HPDE6-E6E7 (cell line): ENCODE measurements around the gene HIF1A.
"Not testable (repeated sequence)": the region's sequence is repeated elsewhere in the genome, so short reads cannot be mapped to it uniquely, and the experiment has no call there.

Experiments
- DNase-seq: peaks from one replicate; pipeline ENCODE4 v3.0.0; 2011; ENCODE audit warnings: missing footprints; ENCODE audit errors: extremely low spot score

Gene HIF1A

DNA sequence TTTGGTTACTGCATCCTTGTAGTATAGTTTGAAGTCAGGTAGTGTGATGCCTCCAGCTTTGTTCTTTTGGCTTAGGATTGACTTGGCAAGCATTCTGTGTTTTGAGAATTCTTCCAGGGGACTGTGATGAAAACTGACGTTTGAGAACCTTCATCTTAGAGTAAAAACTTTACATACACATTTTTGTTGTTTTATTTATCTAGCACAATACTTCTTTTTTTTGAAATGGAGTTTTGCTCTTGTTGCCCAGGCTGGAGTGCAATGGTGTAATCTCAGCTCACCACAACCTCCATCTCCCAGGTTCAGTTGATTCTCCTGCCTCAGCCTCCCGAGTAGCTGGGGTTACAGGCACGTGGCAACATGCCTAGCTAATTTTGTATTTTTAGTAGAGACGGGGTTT, 13.4 kb downstream of the HIF1A start:
- DNase-seq, result not testable (repeated sequence)

DNA sequence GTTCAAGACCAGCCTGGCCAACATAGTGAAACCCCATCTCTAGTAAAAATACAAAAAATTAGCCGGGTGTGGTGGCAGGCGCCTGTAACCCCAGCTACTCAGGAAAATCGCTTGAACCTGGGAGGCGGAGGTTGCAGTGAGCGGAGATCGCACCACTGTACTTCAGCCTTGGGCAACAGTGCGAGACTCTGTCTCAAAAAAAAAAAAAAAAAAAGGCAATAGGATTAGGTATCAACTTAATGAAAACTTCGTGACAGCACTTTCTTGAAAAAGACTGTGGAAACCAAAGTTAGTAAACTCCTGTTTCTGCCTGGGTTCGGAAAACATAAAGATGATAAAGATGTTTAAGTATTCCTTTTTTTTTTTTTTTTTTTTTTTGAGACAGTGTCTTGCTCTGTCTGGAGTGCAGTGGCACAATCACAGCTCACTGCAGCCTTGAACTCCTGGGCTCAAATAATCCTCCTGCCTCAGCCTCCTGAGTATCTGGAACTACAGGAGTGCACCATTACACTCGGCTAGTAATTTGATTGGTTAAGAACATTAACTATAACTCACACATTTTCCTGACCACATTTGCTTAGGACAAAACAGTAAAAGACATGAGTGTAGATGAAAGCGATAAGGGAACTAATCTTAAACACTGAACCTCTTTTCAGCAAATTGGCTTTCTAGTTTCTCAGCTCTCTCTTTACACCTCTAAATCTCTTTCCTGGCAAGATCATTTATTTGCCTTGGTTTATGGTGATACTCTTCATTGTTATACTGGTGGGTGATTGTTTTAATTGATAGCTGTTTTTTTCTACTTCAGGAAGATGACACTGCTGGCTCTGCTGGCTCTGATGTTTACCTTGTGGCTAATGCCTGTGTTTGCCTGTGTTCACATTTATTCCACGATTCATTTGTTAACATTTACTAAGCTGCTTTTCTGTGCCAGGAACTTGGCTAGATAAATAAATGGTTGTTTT, 15.8 kb downstream of the HIF1A start:
- DNase-seq, result no peak

DNA sequence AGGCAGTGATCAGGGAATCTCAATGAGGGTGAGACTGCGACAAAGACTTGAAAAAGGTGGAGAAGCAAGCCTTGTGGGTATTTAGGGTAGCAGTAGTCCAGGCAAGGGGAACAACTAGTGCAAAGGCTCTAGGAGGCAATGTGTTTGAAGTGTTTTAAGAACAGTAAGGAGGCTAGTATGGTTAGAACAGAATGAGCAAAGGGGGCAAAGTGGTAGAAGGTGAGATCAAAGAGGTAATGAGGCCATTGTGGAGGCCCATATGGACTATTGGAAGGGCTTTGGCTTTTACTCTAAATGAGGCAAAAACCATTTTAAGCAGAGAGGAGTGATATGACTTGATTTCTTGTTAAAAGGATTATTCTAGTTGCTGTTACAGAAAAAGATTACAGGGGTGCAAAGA, 16.8 kb downstream of the HIF1A start:
- no peak for DNase-seq

DNA sequence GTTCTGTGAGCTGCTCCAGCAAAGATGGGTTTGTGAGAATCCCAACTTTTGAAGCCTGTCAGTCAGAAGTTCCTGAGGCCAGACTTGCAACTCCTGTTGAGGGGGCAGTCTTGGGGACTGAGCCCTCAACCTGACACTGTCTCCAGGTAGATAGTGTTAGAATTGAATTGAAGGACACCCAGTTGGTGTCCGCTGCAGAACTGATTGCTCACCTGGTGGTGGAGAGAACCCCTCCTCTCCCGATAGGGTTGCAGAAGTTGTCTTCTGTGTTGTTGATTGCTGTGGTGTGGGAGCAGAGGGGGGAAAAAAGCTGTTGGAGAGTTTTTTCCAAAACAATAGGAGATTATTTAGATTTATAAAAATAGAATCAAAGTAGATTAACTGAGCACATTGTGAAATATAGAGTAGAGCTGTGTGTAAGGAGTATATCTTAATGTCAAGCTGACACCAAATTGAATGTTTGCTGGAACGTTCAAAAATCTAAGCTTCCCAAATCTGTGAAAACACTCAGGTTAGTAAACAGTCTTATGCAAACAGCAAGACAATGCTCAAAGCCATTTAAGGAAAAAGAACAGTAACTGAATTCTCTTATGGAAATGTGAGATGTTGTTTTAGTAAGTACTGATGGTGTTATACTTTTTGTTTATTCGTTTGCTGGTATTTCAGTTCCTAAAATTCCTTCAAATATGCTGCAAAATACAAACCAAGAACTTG, 18.6 kb downstream of the HIF1A start:
- DNase-seq, result no peak

DNA sequence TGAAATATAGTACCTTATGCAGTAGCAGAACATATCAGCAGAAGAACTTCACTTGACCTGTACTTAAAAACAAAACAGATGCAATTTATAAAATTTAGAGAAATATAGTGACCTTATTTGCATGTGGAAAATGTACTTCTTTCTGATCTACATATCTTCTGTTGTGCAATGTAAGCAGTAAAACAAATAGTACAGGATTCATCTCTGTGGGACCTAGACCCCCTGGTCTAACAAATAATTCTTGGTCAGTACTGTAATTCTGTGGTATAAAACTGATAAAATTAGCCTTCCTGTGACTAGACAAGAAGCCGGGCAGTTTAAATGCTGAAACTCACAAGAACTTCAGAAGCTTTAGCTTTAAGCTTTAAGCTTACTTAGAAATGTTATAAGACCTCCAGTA, 21.6 kb downstream of the HIF1A start:
- no peak for DNase-seq

DNA sequence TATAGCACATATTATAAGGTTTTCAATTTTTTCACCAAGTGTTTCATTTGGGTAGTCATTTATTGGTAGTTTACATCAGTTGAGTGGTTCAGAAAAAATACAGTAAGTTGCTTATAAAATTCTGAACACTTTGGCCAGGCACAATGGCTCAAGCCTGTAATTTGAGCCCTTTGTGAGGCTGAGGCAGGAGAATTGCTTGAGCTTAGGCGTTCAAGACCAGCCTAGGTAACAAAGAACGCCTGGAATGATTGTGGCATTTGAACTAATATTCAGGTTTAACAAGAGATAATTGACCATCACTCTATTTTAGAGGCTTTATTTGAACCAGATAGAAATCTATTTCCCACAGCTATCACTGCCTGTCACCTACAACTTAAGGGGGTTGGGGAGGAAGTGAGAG, 22.7 kb downstream of the HIF1A start:
- no peak for DNase-seq

DNA sequence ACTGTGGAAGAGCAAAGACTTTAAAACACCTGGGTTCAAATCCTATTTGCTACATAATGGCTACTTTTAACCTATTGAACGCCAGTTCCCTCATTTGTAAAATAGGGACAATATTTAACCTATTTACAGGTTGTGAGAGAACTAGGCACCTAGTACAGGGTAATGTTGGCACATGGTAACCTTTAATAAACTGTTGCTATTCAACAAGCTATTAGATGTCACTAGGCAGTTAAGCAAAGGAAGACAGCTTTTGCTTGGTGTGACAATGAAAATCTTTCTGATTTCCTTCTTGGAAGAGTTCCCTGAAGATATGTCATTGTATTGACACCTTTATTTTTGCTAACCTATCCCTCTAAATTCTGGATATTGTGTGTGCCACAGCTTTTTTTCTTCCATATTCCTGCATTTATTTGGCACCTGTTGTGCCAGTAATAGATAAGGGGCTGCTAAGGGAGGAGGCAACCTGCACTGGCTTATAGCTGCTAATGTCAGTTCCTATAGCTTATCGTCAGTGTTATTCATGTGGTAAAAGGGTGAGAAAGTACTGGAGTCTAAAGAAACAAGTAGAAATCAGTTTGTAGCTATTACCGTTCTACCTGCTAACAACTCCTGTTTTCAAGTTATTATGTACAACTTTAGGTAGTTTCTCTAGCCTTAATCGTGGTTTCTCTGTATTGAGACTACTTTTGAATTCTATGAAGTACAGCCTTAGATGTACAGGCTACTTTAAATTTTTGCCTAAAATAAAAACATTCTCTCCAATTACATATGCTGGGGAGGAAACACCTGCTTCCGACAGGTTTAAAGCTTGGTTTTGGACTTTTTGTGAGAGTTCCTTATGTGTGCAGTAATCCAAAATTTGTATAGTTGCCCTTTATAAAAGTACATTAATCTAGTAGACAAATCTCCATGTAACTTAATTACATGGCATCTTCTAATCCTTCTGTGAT, 24.3 kb downstream of the HIF1A start:
- DNase-seq, result no peak

DNA sequence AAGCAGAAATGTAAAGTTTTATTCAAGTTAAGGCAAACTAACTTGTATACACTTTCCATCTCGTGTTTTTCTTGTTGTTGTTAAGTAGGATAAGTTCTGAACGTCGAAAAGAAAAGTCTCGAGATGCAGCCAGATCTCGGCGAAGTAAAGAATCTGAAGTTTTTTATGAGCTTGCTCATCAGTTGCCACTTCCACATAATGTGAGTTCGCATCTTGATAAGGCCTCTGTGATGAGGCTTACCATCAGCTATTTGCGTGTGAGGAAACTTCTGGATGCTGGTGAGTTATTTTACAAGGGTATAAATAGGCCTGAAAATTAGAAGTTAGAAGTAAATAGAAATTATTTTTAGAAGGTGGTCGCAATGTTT, 25.0 kb downstream of the HIF1A start:
- DNase-seq, result no peak

DNA sequence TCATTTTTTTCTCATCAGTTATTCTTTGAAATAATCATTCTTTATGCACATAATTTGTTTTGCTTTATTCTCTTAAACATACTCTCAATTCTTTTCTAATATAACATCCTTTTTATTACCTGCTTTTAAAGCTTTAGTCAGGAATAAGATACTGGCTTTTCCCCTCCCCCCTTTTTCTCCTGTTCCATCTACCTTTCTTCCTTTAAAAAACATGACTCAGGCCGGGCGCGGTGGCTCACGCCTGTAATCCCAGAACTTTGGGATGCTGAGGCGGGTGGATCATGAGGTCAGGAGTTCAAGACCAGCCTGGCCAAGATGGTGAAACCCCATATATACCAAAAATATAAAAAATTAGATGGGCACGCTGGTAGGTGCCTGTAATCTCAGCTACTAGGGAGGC, 25.4 kb downstream of the HIF1A start:
- DNase-seq, result no peak

DNA sequence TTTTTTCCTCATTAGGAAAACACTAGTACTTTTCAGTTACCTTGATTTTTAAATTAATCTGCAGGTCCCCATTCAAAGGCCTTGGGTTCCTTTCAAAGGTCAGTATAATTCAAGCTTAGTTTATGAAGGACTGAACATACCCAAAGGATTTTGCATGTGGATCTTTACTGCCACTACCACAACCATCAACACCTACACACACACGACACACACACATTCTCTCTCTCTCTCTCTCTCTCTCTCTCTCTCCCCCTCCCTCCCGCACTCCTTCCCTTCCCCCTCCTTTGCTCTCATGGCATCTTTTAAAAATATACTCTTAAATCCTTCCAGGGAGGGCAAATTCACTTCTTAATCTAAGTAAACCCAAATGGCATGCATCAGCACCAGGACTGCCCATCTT, 28.8 kb downstream of the HIF1A start:
- DNase-seq, result no peak

DNA sequence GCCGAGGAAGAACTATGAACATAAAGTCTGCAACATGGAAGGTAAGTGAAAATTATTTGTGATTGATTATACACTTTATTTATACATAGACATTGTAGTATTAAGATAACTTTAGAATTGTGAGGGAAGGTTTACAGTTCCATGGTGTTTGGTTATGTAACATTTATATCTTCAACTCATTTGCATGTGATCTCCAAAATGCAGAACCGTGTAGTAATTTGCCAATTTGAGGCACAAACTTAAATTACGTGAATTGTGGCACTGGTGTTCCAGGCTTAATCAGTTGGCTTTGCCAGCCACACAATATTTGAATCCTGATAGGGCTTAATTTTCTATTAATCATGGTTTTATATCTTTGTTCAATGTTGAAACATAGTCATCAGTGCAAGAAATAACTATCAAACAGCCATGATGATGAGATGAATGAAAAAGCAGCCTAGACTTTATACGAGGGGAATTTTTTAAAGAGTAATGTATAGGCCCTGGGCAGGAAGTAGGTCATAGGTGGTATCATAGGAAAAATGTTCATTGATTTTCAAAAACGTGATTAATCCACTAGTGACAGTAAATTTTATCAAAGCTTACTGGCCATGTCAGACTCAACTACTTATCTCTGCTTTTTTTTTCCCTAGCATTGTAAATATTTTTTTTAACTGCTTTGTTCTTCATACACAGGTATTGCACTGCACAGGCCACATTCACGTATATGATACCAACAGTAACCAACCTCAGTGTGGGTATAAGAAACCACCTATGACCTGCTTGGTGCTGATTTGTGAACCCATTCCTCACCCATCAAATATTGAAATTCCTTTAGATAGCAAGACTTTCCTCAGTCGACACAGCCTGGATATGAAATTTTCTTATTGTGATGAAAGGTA, 31.7 kb downstream of the HIF1A start:
- no peak for DNase-seq

DNA sequence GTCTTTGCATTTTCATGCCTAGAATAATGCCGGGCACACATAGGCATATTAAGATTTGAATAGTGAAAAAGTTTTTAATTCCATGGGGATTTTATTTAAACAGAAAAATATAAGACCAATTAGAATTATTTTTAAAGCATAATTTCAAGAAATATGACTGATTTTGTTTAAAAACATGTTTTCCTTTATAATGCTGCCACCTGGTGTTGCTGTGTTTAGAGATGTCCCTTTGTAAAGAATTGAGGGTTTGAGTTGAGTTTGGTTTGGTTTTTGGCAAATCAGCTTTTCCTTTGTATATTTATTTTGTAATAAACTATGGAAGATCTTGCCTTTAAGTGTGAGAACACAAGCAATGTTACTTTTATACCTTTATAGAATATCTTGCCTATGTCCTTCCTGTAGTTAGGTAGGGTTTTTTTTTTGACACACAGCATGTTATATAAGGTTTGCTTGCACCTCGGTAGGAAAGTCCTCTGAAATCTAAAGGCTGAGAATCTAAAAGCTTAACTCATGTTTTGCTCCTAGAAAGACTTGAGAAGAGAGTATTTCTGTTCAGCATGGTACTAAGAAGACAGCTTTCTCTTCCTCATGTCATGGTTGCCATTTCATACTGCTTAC, 35.6 kb downstream of the HIF1A start:
- DNase-seq, result no peak

DNA sequence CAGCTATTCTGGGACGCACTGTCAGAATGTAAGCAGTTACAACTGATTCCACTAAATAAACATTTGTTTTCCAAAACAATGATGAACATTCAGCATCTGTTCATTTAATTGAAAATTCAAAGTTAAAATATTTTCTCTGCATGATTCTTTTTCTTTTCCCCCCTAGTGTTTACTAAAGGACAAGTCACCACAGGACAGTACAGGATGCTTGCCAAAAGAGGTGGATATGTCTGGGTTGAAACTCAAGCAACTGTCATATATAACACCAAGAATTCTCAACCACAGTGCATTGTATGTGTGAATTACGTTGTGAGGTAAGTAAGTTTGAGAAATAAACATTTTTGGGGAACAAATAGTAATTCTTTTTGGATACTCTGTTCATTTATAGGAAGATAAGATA, 38.7 kb downstream of the HIF1A start:
- no peak for DNase-seq

DNA sequence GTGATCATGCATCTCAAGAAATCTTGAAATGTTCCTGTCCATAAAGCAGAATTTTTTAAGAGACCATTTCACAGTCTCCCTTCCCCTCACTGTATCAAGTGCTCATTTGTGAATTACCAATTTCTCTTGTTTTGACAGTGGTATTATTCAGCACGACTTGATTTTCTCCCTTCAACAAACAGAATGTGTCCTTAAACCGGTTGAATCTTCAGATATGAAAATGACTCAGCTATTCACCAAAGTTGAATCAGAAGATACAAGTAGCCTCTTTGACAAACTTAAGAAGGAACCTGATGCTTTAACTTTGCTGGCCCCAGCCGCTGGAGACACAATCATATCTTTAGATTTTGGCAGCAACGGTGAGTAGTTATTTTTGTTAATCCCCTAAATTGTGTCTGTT, 41.4 kb downstream of the HIF1A start:
- DNase-seq, result no peak

DNA sequence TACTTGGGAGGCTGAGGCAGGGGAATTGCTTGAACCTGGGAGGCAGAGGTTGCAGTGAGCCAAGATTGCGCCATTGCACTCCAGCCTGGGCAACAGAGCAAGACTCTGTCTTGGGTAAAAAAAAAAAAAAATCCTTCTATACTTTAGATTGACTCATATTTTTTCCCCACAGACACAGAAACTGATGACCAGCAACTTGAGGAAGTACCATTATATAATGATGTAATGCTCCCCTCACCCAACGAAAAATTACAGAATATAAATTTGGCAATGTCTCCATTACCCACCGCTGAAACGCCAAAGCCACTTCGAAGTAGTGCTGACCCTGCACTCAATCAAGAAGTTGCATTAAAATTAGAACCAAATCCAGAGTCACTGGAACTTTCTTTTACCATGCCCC, 42.6 kb downstream of the HIF1A start:
- no peak for DNase-seq

DNA sequence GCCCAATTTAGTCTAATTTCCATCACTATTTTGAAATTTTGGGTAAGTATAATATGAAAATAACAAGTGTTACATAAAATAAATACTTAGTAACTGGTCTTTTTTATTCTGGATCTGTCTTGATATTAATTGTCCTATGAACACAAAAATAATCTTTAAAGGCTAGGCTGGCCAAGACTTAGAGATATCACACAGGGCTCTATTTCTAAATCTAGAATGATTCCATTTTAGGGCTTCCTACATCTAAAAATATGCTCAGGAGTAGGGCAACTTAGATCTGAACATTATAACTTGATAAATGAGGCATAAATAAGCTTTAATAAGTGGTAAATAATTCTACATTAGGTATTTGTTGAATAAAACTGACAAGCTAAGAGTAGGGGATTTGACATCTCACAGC, 43.8 kb downstream of the HIF1A start:
- DNase-seq, result no peak

DNA sequence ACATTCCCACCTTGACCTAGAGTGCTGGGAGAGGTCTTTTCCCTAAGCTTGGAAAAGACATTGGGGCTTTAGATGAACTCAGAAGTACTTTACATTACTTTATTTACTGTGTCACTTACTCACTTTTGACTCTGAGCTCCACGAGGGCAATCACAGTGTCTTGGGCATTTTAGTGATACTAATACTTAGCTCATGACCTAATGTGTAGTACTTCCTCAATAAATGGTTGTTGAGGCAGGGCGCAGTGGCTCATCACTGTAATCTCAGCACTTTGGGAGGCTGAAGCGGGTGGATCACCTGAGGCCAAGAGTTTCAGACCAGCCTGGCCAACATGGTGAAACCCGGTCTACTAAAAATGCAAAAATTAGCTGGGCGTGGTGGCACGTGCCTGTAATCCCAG, 47.1 kb downstream of the HIF1A start:
- DNase-seq, result no peak

DNA sequence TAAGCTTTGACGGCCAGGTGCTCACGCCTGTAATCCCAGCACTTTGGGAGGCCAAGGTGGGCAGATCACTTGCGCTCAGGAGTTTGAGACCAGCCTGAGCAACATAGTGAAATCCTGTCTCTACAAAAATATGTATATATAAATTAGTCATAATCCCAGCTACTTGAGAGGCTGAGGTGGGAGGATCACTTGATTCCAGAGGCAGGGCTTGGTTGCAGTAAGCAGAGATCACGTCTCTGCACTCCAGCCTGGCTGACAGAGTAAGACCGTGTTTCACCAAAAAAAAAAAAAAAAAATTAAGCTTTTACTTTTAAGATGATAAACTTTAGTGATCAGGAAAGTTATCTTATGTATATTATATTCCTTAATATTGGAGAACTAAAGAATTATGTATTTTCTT, 48.9 kb downstream of the HIF1A start:
- DNase-seq, result no peak

DNA sequence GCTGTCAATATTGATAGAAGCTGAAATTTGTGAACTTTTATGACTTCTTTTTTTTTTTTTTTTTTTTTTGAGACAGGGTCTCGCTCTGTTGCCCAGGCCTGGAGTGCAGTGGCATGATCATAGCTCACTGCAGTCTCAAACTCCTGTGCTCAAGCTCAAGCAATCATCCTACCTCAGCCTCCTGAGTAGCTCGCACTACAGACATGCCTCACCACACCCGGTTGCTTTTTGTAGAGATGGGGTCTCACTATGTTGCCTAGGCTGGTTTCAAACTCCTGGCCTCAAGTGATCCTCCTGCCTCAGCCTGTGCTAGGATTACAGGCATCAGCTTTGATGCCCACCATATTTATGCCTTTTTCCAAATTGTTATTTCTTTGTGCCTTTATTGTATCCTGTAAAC, 51.0 kb downstream of the HIF1A start:
- DNase-seq, result not testable (repeated sequence)

DNA sequence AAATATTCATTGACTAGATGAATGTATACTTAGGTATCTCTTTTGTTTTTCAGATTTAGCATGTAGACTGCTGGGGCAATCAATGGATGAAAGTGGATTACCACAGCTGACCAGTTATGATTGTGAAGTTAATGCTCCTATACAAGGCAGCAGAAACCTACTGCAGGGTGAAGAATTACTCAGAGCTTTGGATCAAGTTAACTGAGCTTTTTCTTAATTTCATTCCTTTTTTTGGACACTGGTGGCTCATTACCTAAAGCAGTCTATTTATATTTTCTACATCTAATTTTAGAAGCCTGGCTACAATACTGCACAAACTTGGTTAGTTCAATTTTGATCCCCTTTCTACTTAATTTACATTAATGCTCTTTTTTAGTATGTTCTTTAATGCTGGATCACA, 51.6 kb downstream of the HIF1A start:
- no peak for DNase-seq

DNA sequence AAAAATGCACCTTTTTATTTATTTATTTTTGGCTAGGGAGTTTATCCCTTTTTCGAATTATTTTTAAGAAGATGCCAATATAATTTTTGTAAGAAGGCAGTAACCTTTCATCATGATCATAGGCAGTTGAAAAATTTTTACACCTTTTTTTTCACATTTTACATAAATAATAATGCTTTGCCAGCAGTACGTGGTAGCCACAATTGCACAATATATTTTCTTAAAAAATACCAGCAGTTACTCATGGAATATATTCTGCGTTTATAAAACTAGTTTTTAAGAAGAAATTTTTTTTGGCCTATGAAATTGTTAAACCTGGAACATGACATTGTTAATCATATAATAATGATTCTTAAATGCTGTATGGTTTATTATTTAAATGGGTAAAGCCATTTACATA, 52.0 kb downstream of the HIF1A start:
- no peak for DNase-seq
